HuH-7.5 (cell line): ENCODE results near the gene NINL.

ENCODE experiments used
- DNase-seq: peaks from one replicate; pipeline ENCODE4 v3.0.0; 2011; ENCODE audit warnings: low spot score

Gene NINL

GRCh38 chr20:25464501-25465242, 120.7 kb downstream of the NINL start:
- DNase-seq, result no peak

- no peak for DNase-seq
Observed at GRCh38 chr20:25461786-25462545, 123.4 kb downstream of the NINL start.

- no peak for DNase-seq
Observed at GRCh38 chr20:25461281-25461650, 124.1 kb downstream of the NINL start.

GRCh38 chr20:25460566-25461280, 124.6 kb downstream of the NINL start:
- DNase-seq, result no peak

GRCh38 chr20:25459916-25460535, 125.3 kb downstream of the NINL start:
- no peak for DNase-seq

- no peak for DNase-seq
Observed at GRCh38 chr20:25459111-25459830, 126.1 kb downstream of the NINL start.

GRCh38 chr20:25457886-25458680, 127.2 kb downstream of the NINL start:
- no peak for DNase-seq

GRCh38 chr20:25454153-25454900, 131.0 kb downstream of the NINL start:
- no peak for DNase-seq

- no peak for DNase-seq
Observed at GRCh38 chr20:25453035-25453810, 132.1 kb downstream of the NINL start.

GRCh38 chr20:25452333-25452732, 133.0 kb downstream of the NINL start:
- no peak for DNase-seq

GRCh38 chr20:25447671-25448070, 137.7 kb downstream of the NINL start:
- DNase-seq, result no peak

- DNase-seq, result no peak
Observed at GRCh38 chr20:25444556-25444955, 140.8 kb downstream of the NINL start.

- no peak for DNase-seq
Observed at GRCh38 chr20:25439328-25439727, 146.0 kb downstream of the NINL start.

- no peak for DNase-seq
Observed at GRCh38 chr20:25437153-25437581, 148.2 kb downstream of the NINL start.

- no peak for DNase-seq
Observed at GRCh38 chr20:25424536-25424935, 160.8 kb downstream of the NINL start.

GRCh38 chr20:25422032-25422431, 163.3 kb downstream of the NINL start:
- no peak for DNase-seq

GRCh38 chr20:25421102-25421501, 164.2 kb downstream of the NINL start:
- no peak for DNase-seq

GRCh38 chr20:25418776-25419175, 166.6 kb downstream of the NINL start:
- no peak for DNase-seq

GRCh38 chr20:25408890-25409289, 176.4 kb downstream of the NINL start:
- no peak for DNase-seq
